GM12874 (cell line): Measurements from ENCODE around the gene GCN1.

ENCODE experiments used
- TF ChIP-seq, protein P1 (sequence below): IDR thresholded peaks from 2 replicates; pipeline ENCODE4 v1.5.1; 2011; ENCODE audit warnings: low read depth, mild to moderate bottlenecking, control low read depth, low read length, moderate library complexity; ENCODE audit not compliant: insufficient read depth

Gene GCN1

DNA sequence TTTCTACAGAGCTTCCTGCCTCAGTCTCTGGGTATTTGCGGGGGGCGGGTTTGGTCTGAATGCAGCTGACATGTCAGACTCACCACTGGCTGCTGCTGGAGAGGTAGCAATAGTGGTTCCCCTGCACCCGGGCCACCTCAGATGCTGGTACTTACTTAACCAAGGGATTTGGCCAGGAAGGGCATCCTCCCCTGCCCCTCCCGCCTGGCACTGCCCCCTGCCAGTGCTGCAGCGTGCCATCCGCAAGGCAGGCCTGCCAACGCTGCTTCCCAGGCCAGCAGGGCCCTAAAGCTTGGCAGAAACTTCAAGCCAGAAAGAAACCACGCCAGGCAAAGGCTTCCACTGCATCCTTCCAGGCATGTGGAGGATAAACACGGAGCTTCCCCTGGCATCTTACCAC is 100.0 kb downstream of the GCN1 start:
- TF ChIP-seq, protein P1, sequence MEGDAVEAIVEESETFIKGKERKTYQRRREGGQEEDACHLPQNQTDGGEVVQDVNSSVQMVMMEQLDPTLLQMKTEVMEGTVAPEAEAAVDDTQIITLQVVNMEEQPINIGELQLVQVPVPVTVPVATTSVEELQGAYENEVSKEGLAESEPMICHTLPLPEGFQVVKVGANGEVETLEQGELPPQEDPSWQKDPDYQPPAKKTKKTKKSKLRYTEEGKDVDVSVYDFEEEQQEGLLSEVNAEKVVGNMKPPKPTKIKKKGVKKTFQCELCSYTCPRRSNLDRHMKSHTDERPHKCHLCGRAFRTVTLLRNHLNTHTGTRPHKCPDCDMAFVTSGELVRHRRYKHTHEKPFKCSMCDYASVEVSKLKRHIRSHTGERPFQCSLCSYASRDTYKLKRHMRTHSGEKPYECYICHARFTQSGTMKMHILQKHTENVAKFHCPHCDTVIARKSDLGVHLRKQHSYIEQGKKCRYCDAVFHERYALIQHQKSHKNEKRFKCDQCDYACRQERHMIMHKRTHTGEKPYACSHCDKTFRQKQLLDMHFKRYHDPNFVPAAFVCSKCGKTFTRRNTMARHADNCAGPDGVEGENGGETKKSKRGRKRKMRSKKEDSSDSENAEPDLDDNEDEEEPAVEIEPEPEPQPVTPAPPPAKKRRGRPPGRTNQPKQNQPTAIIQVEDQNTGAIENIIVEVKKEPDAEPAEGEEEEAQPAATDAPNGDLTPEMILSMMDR, result no peak

DNA sequence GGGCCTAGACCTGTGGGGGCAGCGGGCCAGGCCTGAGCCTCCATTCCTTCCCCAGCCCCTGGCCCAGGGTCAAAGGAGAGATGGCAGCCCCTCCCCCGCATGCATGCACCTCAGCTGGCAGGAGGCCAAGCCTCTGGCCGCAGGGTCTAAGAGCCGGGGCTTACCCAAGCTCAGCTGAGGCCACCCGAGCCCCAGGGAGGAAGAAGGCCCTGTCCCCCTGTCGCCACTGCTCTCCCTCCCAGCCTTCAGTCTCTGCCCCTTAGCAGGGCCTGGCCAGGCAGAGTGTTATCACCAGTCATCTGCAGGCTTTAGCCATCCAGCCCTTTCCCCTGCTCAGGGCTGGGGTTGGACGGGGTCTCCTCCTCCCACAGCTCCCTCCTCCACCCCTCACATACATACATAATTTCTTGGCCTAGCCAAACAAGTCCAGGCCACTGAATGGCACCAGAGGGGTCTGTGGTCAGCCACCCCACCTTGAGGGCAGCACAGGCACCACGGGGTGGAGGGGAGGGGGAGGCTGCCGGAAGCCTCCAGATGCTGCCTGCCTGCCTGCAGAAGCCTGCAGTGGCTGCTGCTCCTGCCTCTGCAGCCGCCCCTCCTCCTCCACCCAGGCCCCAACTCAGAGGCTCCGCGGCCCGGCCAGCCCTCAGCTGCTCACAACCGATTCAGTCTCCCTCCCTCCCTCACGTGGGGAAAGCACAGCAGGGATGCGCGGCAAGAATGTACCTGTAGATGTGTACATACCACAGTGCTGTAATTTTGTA is 100.7 kb downstream of the GCN1 start:
- TF ChIP-seq, protein P1, result no peak

DNA sequence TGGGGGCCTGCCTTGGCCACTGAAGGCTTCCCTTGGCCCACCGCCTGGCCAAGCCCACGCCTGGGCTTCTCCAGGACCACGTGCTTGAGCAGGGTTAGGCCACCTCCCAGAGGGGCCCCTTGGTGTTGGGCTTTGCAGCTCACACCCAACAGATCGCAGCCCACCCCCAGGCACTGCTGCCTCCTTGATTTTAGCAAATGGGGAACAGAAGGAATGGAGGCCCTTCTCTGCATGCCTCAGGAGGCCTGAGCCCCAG is 101.3 kb downstream of the GCN1 start:
- TF ChIP-seq, protein P1, result no peak

DNA sequence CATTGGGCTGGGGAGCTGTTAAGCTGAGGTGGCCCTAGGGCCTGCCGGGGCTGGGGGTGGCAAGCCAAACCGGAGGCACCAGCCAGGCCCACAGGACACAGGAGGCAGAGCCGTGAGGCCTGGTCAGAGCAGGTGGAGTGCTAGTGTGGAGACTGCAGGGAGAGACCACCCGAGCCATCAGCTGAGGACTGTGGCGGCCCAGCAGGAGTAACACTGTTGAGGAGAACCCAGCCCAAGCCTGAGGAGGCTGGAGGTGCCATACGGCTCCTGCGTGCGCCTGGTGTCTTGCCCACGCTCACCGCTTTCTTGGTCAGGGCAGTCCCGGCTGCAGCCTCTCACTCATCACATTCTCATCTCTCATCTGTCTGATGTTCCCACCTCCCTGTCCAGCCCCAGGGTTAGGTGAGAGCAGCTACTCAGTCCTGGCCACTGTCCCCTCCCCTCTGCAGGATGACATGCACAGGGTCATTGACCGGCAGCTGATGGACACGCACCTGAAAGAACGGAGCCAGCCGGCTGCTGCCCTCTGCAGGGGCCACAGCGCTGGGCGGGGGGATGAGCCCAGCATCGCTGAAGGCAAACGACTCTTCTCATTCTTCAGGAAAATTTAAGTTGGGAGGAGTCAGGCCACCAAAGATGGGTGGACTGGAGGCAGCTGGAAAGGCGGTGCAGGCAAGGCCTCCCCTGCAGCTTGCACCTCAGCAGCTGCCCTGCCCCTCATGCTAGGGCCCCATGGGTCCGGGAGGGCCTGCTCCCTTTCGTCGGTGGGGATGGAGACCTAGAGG is 101.8 kb downstream of the GCN1 start:
- TF ChIP-seq, protein P1, result no peak

DNA sequence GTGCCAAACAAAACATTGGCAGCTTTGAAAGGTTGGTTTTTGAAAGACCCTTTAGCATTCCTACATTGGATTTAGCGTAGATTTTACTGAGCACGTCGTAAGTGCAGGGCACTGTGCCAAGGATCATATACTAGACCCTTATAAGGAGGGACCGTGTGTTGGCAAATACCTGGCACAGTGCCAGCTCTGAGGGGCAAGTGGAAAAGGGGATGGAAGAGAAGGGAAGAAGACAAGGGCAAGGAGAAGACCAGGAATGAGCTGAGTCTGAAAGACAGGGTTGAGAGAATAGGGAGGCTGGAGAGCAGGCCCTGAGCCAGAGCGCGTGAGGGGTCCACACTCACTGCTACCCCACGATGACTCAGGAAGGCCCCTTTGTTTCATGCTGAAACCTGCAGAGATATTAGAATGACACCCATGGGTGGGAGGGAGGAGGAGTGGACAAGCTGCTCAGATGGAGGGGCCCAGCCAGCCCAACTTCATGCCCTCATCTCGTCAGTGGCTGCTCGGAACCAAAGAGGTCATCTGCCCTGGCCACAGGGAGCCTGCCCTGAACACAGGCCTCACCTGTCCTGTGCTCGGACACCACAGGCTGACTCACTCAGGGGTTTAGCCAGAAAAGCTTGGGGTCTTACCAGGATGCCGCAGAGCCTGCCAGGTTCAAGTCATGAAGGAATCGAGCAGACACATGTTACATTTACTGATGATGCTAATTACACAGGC is 103.0 kb downstream of the GCN1 start:
- TF ChIP-seq, protein P1, result no peak

DNA sequence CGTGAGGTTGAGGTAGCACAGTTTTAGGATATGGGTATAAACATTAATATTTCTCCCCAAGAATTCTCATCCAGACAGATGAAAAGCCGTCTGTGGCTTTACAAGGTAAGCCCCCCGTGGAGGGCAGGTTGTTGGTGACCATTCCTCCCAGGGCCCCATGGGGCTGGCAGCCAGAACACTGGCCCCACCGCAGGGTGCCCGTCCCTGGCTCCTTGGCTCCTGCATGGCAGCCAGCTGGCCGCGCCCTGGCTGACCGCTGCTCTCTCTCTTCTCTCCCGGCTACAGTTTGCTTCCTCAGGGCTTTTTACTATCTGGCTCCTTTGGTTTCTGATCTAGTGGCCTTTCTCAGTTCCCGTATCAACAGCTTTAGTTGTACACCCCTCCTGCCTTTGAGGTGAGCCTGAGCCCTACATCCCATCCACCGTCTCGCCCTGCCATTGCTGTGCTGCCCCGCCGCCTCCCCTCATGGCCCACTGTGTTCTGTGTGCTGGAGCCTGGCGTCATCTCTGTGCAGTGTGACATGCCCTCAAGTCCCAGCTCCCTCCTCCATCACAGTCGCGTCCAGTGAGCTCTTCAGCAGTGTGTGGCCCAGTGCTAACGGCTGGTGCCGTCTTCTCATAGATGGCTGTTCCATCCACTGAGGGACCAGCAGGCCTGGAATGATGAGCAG is 103.8 kb downstream of the GCN1 start:
- TF ChIP-seq, protein P1, result no peak

DNA sequence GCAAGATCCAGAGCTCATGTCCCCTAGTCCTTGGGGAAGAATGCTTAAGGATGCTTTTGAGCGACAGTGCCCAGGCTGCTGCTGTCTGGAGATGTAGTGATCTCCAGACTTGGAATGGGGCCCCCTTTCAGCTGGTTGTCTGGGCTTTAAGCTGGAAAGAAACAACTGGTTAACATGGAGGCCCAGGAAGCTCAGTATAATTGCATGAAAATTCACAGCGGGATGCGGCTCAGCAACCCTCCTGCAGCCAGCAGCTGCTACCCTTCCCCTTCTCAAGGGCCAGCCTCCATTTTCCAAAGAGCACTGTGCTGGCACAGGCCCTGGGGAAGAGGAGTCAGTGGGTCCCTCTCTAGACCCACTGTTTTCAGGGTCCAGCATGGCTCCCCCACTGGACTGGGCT is 104.3 kb downstream of the GCN1 start:
- TF ChIP-seq, protein P1, result no peak
